Measurements from ENCODE around the gene SLC47A2.

The SLC47A2 gene

GRCh38 chr17:19726631-19727376 lies 10.4 kb upstream of the SLC47A2 start:
- no peak for DNase-seq

GRCh38 chr17:19725486-19725885 lies 9.1 kb upstream of the SLC47A2 start:
- no peak for DNase-seq

- peak; percentile 70 for DNase-seq
Measured at GRCh38 chr17:19724501-19725420, 8.4 kb upstream of the SLC47A2 start.

- no peak for DNase-seq
Measured at GRCh38 chr17:19723964-19724363, 7.6 kb upstream of the SLC47A2 start.

GRCh38 chr17:19720631-19721426 lies 4.4 kb upstream of the SLC47A2 start:
- DNase-seq: no peak

GRCh38 chr17:19720210-19720475 lies 3.8 kb upstream of the SLC47A2 start:
- DNase-seq: no peak

GRCh38 chr17:19719355-19720209 lies 3.2 kb upstream of the SLC47A2 start:
- DNase-seq: no peak

GRCh38 chr17:19718613-19719354 lies 2.4 kb upstream of the SLC47A2 start:
- DNase-seq: no peak

- DNase-seq: no peak
Measured at GRCh38 chr17:19718041-19718612, 1.7 kb upstream of the SLC47A2 start.

- no peak for DNase-seq
Measured at GRCh38 chr17:19717411-19717908, 1.1 kb upstream of the SLC47A2 start.

GRCh38 chr17:19717031-19717360 lies 612 bp upstream of the SLC47A2 start:
- no peak for DNase-seq

- DNase-seq: no peak
Measured at GRCh38 chr17:19714542-19715411, 1.6 kb downstream of the SLC47A2 start.

GRCh38 chr17:19713901-19714361 lies 2.5 kb downstream of the SLC47A2 start:
- no peak for DNase-seq

- no peak for DNase-seq
Measured at GRCh38 chr17:19713462-19713861, 2.9 kb downstream of the SLC47A2 start.

- no peak for DNase-seq
Measured at GRCh38 chr17:19712436-19713004, 3.9 kb downstream of the SLC47A2 start.

GRCh38 chr17:19709841-19710240 lies 6.5 kb downstream of the SLC47A2 start:
- no peak for DNase-seq

GRCh38 chr17:19708431-19709175 lies 7.8 kb downstream of the SLC47A2 start:
- no peak for DNase-seq

GRCh38 chr17:19707728-19708221 lies 8.6 kb downstream of the SLC47A2 start:
- DNase-seq: no peak

All from activated CD4-positive, CD25-positive, alpha-beta regulatory T cell treated with anti-CD3 and anti-CD28 coated beads, Interleukin-2, amount 50 U/mL, for 72 hours (primary cell).